Neural cell (in vitro differentiated cells): ENCODE results near the gene FBXO36.

Experiments
- POLR2AphosphoS5 ChIP-seq: IDR thresholded peaks from 2 replicates; pipeline ENCODE4 v1.6.1; 2012
- TF ChIP-seq, protein P1 (sequence below): fragments of 450-650 bp; IDR thresholded peaks from 2 replicates; pipeline ENCODE4 v1.5.1; 2014; ENCODE audit warnings: antibody characterized with exemption, mild to moderate bottlenecking, moderate library complexity; ENCODE audit not compliant: poor library complexity, severe bottlenecking
- TF ChIP-seq, protein P2 (sequence below): IDR thresholded peaks from 2 replicates; pipeline ENCODE4 v1.6.1; 2012; ENCODE audit warnings: borderline replicate concordance

DNA sequence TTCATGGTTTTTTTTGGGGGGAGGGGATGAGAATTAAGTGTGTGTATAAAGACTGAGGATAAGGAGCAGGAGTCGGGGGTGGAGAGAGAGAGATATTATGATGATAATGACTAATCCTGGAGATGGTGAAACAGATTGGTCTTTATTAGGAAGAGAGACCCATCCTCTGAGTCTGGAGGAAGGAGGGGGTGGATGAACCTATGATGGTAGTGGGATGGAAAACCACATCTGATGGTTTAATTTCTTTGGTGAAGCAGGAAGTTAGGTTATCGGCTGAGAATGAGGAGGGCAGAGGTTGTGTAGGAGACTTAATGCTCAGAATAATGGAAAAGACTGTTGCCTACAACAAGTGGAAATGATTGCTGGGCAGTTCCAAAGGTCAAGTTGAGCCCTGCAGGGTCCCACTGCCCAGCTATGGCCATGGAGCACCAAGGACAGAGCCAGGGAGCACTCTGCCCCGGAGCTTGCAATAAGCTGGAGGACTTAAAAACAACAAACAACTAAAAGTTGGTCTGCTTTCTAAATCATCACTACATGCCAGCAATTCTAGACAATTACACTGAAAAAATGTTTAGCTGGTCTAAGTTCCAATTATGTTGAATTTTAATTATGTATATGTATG is 138.5 kb downstream of the FBXO36 start:
- TF ChIP-seq, protein P1, sequence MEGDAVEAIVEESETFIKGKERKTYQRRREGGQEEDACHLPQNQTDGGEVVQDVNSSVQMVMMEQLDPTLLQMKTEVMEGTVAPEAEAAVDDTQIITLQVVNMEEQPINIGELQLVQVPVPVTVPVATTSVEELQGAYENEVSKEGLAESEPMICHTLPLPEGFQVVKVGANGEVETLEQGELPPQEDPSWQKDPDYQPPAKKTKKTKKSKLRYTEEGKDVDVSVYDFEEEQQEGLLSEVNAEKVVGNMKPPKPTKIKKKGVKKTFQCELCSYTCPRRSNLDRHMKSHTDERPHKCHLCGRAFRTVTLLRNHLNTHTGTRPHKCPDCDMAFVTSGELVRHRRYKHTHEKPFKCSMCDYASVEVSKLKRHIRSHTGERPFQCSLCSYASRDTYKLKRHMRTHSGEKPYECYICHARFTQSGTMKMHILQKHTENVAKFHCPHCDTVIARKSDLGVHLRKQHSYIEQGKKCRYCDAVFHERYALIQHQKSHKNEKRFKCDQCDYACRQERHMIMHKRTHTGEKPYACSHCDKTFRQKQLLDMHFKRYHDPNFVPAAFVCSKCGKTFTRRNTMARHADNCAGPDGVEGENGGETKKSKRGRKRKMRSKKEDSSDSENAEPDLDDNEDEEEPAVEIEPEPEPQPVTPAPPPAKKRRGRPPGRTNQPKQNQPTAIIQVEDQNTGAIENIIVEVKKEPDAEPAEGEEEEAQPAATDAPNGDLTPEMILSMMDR = no peak
- TF ChIP-seq POLR2AphosphoS5 = no peak
- TF ChIP-seq, protein P2, sequence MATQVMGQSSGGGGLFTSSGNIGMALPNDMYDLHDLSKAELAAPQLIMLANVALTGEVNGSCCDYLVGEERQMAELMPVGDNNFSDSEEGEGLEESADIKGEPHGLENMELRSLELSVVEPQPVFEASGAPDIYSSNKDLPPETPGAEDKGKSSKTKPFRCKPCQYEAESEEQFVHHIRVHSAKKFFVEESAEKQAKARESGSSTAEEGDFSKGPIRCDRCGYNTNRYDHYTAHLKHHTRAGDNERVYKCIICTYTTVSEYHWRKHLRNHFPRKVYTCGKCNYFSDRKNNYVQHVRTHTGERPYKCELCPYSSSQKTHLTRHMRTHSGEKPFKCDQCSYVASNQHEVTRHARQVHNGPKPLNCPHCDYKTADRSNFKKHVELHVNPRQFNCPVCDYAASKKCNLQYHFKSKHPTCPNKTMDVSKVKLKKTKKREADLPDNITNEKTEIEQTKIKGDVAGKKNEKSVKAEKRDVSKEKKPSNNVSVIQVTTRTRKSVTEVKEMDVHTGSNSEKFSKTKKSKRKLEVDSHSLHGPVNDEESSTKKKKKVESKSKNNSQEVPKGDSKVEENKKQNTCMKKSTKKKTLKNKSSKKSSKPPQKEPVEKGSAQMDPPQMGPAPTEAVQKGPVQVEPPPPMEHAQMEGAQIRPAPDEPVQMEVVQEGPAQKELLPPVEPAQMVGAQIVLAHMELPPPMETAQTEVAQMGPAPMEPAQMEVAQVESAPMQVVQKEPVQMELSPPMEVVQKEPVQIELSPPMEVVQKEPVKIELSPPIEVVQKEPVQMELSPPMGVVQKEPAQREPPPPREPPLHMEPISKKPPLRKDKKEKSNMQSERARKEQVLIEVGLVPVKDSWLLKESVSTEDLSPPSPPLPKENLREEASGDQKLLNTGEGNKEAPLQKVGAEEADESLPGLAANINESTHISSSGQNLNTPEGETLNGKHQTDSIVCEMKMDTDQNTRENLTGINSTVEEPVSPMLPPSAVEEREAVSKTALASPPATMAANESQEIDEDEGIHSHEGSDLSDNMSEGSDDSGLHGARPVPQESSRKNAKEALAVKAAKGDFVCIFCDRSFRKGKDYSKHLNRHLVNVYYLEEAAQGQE = no peak
